IPS-18a (cell line): ENCODE data around the gene ACKR3.

Experiments
- H3K27ac ChIP-seq: one replicate; pipeline ENCODE4 v1.5.1; 2013; ENCODE audit warnings: low read length
- H3K27me3 ChIP-seq: one replicate; pipeline ENCODE4 v1.6.1; 2013; ENCODE audit warnings: mild to moderate bottlenecking, low read length; ENCODE audit not compliant: control insufficient read depth, insufficient read depth
- H3K36me3 ChIP-seq: one replicate; pipeline ENCODE4 v1.6.1; 2013; ENCODE audit warnings: low read depth, low read length; ENCODE audit not compliant: control insufficient read depth
- H3K4me1 ChIP-seq: one replicate; pipeline ENCODE4 v1.6.1; 2013; ENCODE audit warnings: low read depth, low read length; ENCODE audit not compliant: control insufficient read depth
- H3K4me3 ChIP-seq: one replicate; pipeline ENCODE4 v1.5.1; 2013; ENCODE audit warnings: low read length
- H3K9ac ChIP-seq: one replicate; pipeline ENCODE4 v1.6.1; 2013; ENCODE audit warnings: mild to moderate bottlenecking, low read length, moderate library complexity
- H3K9me3 ChIP-seq: one replicate; pipeline ENCODE4 v1.6.1; 2013; ENCODE audit warnings: low read depth, low read length; ENCODE audit not compliant: control insufficient read depth

Gene ACKR3

GRCh38 chr2:236573066-236573929, 3.7 kb downstream of the ACKR3 start:
- Histone ChIP-seq H3K27ac (no peak overlapping the region), H3K4me1 (peaks cover 40% of the 10 kb centered on the region), H3K4me3 (no peak overlapping the region), H3K36me3 (no peaks in the 10 kb centered on the region), H3K9ac (no peak overlapping the region), H3K27me3 (peaks cover 27% of the 10 kb centered on the region), H3K9me3 (no peaks in the 10 kb centered on the region)

GRCh38 chr2:236574000-236574399, 4.4 kb downstream of the ACKR3 start:
- no peak overlapping the region for H3K27ac ChIP-seq
- H3K36me3 ChIP-seq = no peaks in the 10 kb centered on the region
- no peaks in the 10 kb centered on the region for H3K9me3 ChIP-seq
- H3K9ac ChIP-seq = no peak overlapping the region
- peaks cover 20% of the 10 kb centered on the region for H3K27me3 ChIP-seq
- no peak overlapping the region for H3K4me3 ChIP-seq
- H3K4me1 ChIP-seq = peaks cover 37% of the 10 kb centered on the region

- Histone ChIP-seq H3K4me3 (no peak overlapping the region), H3K36me3 (no peaks in the 10 kb centered on the region), H3K4me1 (peaks cover 38% of the 10 kb centered on the region), H3K9ac (no peak overlapping the region), H3K27me3 (peaks cover 16% of the 10 kb centered on the region), H3K27ac (no peak overlapping the region), H3K9me3 (no peaks in the 10 kb centered on the region)
Measured at GRCh38 chr2:236574424-236575145, 5.0 kb downstream of the ACKR3 start.

GRCh38 chr2:236575510-236575909, 5.9 kb downstream of the ACKR3 start:
- Histone ChIP-seq H3K27ac (no peak overlapping the region), H3K9ac (no peak overlapping the region), H3K36me3 (peaks cover 3% of the 10 kb centered on the region), H3K27me3 (peaks cover 11% of the 10 kb centered on the region), H3K4me1 (peaks cover 32% of the 10 kb centered on the region), H3K4me3 (no peak overlapping the region), H3K9me3 (no peaks in the 10 kb centered on the region)

GRCh38 chr2:236576087-236576486, 6.5 kb downstream of the ACKR3 start:
- H3K4me3 ChIP-seq = no peak overlapping the region
- no peak overlapping the region for H3K9ac ChIP-seq
- H3K4me1 ChIP-seq = peaks cover 26% of the 10 kb centered on the region
- no peak overlapping the region for H3K27ac ChIP-seq
- peaks cover 5% of the 10 kb centered on the region for H3K27me3 ChIP-seq
- no peaks in the 10 kb centered on the region for H3K9me3 ChIP-seq
- H3K36me3 ChIP-seq = peaks cover 3% of the 10 kb centered on the region

- H3K27me3 ChIP-seq = no peaks in the 10 kb centered on the region
- H3K9me3 ChIP-seq = no peaks in the 10 kb centered on the region
- H3K36me3 ChIP-seq = peaks cover 3% of the 10 kb centered on the region
- no peak overlapping the region for H3K9ac ChIP-seq
- no peak overlapping the region for H3K27ac ChIP-seq
- H3K4me1 ChIP-seq = peaks cover 18% of the 10 kb centered on the region
- H3K4me3 ChIP-seq = no peak overlapping the region
Measured at GRCh38 chr2:236576953-236577352, 7.3 kb downstream of the ACKR3 start.

GRCh38 chr2:236577481-236578410, 8.1 kb downstream of the ACKR3 start:
- Histone ChIP-seq H3K9me3 (no peaks in the 10 kb centered on the region), H3K9ac (no peak overlapping the region), H3K27me3 (no peaks in the 10 kb centered on the region), H3K4me1 (peaks cover 10% of the 10 kb centered on the region), H3K4me3 (no peak overlapping the region), H3K27ac (no peak overlapping the region), H3K36me3 (peaks cover 3% of the 10 kb centered on the region)

- Histone ChIP-seq H3K27ac (no peak overlapping the region), H3K4me3 (no peak overlapping the region), H3K9ac (no peak overlapping the region), H3K9me3 (no peaks in the 10 kb centered on the region), H3K36me3 (peaks cover 3% of the 10 kb centered on the region), H3K27me3 (no peaks in the 10 kb centered on the region), H3K4me1 (peaks cover 9% of the 10 kb centered on the region)
Measured at GRCh38 chr2:236578411-236578846, 8.8 kb downstream of the ACKR3 start.

GRCh38 chr2:236579048-236579745, 9.6 kb downstream of the ACKR3 start:
- Histone ChIP-seq H3K9ac (no peak overlapping the region), H3K4me3 (no peak overlapping the region), H3K9me3 (no peaks in the 10 kb centered on the region), H3K36me3 (peaks cover 3% of the 10 kb centered on the region), H3K27me3 (no peaks in the 10 kb centered on the region), H3K27ac (no peak overlapping the region), H3K4me1 (peaks cover 9% of the 10 kb centered on the region)

GRCh38 chr2:236579746-236580315, 10.2 kb downstream of the ACKR3 start:
- Histone ChIP-seq H3K9me3 (no peaks in the 10 kb centered on the region), H3K27me3 (no peaks in the 10 kb centered on the region), H3K4me1 (peaks cover 9% of the 10 kb centered on the region), H3K9ac (no peak overlapping the region), H3K4me3 (no peak overlapping the region), H3K36me3 (peaks cover 3% of the 10 kb centered on the region), H3K27ac (no peak overlapping the region)
